ENCODE results near the gene MARS1. TPM values are rescaled to one million over a fixed set of nuclear protein-coding genes. Genes with fewer than 3 reads are reported as not detected.

The MARS1 gene
- total and polyA plus RNA-seq, 12 donors = 56.7 to 108 (median 75.6) TPM

GRCh38 chr12:57487055-57487596 lies 742 bp upstream of the MARS1 start:
- H3K9me3 ChIP-seq = no peaks in the 10 kb centered on the region
- intact Hi-C loops (cut with DNase I) = loop anchor here in 1 of 10 donors (1.0 kb wide), 1 partner anchor 33 kb away; the partner anchor contains the start of gene DDIT3
- H3K4me1 ChIP-seq = peaks cover 9 to 21% (median 13%) of the 10 kb centered on the region in 9 donors
- no peaks in the 10 kb centered on the region for H3K27me3 ChIP-seq
- no peak for TF ChIP-seq CTCF (IDR thresholded peaks at IDR 0.05)
- peaks cover 0 to 33% (median 23%) of the 10 kb centered on the region in 9 donors for H3K36me3 ChIP-seq
- peak overlapping the region in 9 of 10 donors; percentile 67 to 96 (median 86) for H3K4me3 ChIP-seq
- WGBS, 2 donors = 91 to 93% methylated on average over 27 of the region's 27 CpGs
- peak overlapping the region in 8 of 10 donors; percentile 9 to 90 (median 70) for H3K27ac ChIP-seq
- ATAC-seq (no peak), DNase-seq (no peak)

- peak overlapping the region; percentile 67 to 96 (median 84) for H3K4me3 ChIP-seq
- no peak for TF ChIP-seq CTCF (IDR thresholded peaks at IDR 0.05)
- H3K9me3 ChIP-seq = no peaks in the 10 kb centered on the region
- H3K27ac ChIP-seq = peak overlapping the region in 9 of 10 donors; percentile 23 to 90 (median 73)
- peaks cover 0 to 41% (median 23%) of the 10 kb centered on the region in 9 donors for H3K36me3 ChIP-seq
- ATAC-seq (peak in 3 of 8 donors; percentile 1 to 23 (median 21)), DNase-seq (no peak)
- H3K4me1 ChIP-seq = peaks cover 9 to 21% (median 13%) of the 10 kb centered on the region in 9 donors
- intact Hi-C loops (cut with DNase I) = loop anchor here in 1 of 10 donors (2.0 kb wide), 1 partner anchor 26 kb away; no protein-coding TSS in a partner anchor
- no peaks in the 10 kb centered on the region for H3K27me3 ChIP-seq
- 32 to 38% methylated on average over 11 of the region's 11 CpGs for WGBS, 2 donors
Measured at GRCh38 chr12:57488402-57489156, 711 bp downstream of the MARS1 start.

- H3K27ac ChIP-seq = no peak overlapping the region
- ATAC-seq = no peak
- intact Hi-C loops (cut with DNase I) = loop anchor here in 1 of 10 donors (2.0 kb wide), 1 partner anchor 26 kb away; no protein-coding TSS in a partner anchor
Measured at GRCh38 chr12:57489157-57489641, 1.3 kb downstream of the MARS1 start.

More at GRCh38 chr12:57489157-57489641, 1.3 kb downstream of the MARS1 start:
- no peak for DNase-seq
- H3K36me3 ChIP-seq = peaks cover 0 to 44% (median 23%) of the 10 kb centered on the region in 9 donors
- no peaks in the 10 kb centered on the region for H3K27me3 ChIP-seq
- peaks cover 9 to 21% (median 13%) of the 10 kb centered on the region in 9 donors for H3K4me1 ChIP-seq
- 89 to 91% methylated on average over 5 of the region's 5 CpGs for WGBS, 2 donors
- H3K4me3 ChIP-seq = peak overlapping the region in 7 of 10 donors; percentile 67 to 96 (median 82)
- H3K9me3 ChIP-seq = no peaks in the 10 kb centered on the region
- no peak for TF ChIP-seq CTCF (IDR thresholded peaks at IDR 0.05)
